ENCODE results near the gene ZNF345.

Gene ZNF345

GRCh38 chr19:36918090-36918489, 67.4 kb downstream of the ZNF345 start:
- no peak for DNase-seq
